Spleen (tissue), 11 donors: ENCODE measurements around the gene MARCHF10. TPM values are rescaled to one million over a fixed set of nuclear protein-coding genes. Genes with fewer than 3 reads are reported as not detected.

Experiments used
- DNase-seq: peaks from one replicate; pipeline ENCODE4 v3.0.0-alpha.2; 2020
- H3K27ac ChIP-seq, 8 donors: fragments of 200-600 bp; sonication (generic) in 7 of 8; 1 replicate in 4 of 8; 2 replicates in 4 of 8; pipeline versions ENCODE4 v1.5.0 to v1.8.0; 2016 to 2021; ENCODE audit warnings: inconsistent platforms in 4 of 8, mild to moderate bottlenecking in 4 of 8, moderate library complexity in 1 of 8
- H3K27me3 ChIP-seq, 7 donors: fragments of 200-600 bp; sonication (generic) in 6 of 7; replicated peaks in 1 of 7; 1 replicate in 4 of 7; 2 replicates in 3 of 7; pipeline versions ENCODE4 v1.5.0 to v1.8.0; 2016 to 2021; ENCODE audit warnings: inconsistent platforms in 3 of 7, mild to moderate bottlenecking in 1 of 7
- H3K36me3 ChIP-seq, 6 donors: fragments of 200-600 bp; sonication (generic) in 5 of 6; 1 replicate in 4 of 6; 2 replicates in 2 of 6; pipeline versions ENCODE4 v1.5.0 to v1.8.0; 2016 to 2021; ENCODE audit warnings: inconsistent platforms in 2 of 6
- H3K4me1 ChIP-seq, 6 donors: fragments of 200-600 bp; sonication (generic) in 5 of 6; 1 replicate in 3 of 6; 2 replicates in 3 of 6; pipeline versions ENCODE4 v1.5.0 to v1.8.0; 2016 to 2021; ENCODE audit warnings: inconsistent platforms in 3 of 6
- H3K4me3 ChIP-seq, 8 donors: fragments of 200-600 bp; sonication (generic) in 7 of 8; 1 replicate in 4 of 8; 2 replicates in 4 of 8; pipeline versions ENCODE4 v1.5.0 to v1.8.0; 2016 to 2021; ENCODE audit warnings: inconsistent platforms in 4 of 8, mild to moderate bottlenecking in 4 of 8, moderate library complexity in 2 of 8
- H3K9me3 ChIP-seq, 8 donors: fragments of 200-600 bp; sonication (generic) in 7 of 8; 1 replicate in 4 of 8; 2 replicates in 4 of 8; pipeline versions ENCODE4 v1.5.0 to v1.8.0; 2016 to 2021; ENCODE audit warnings: inconsistent platforms in 4 of 8
- POLR2A ChIP-seq, 3 donors: fragments of 450-650 bp; IDR thresholded peaks; one replicate each; pipeline ENCODE4 v1.5.1; 2017; ENCODE audit warnings: antibody characterized with exemption in 3 of 3, mild to moderate bottlenecking in 1 of 3
- POLR2AphosphoS5 ChIP-seq, 3 donors: sonication (generic); formaldehyde crosslinking; IDR thresholded peaks; one replicate each; pipeline ENCODE4 v1.5.1; 2017; ENCODE audit warnings: antibody characterized with exemption in 3 of 3
- WGBS, 5 donors: extraction: QIAGEN DNeasy Blood & Tissue Kit in 3 of 5; methylation state at CpG; one replicate each; pipeline versions ENCODE4 v1.1.5 to v1.1.7; 2013 to 2018; 5-methylcytosine and 5-hydroxymethylcytosine counted together
- intact Hi-C: fragments of 100-400 bp; cut with DNase I; formaldehyde crosslinking; loops from one replicate; pipeline ENCODE4 v1.15.0; 2023; ENCODE audit warnings: low total_unique reads
- polyA plus RNA-seq, 3 donors: library from polyadenylated mRNA; stranded (reverse); fragments of 200-250 nt; gene quantifications; one replicate each; pipeline ENCODE4 v1.2.1, GENCODE V29; 2013
- total RNA-seq, 7 donors: library from RNA; depleted of rRNA in 3 of 7; stranded (reverse); fragments of >200 nt in 3 of 7; fragmentation: NEBNext Ultra II Directional in 4 of 7; extraction: Animal tissue kit (Norgen Biotek cat#: 25700) in 4 of 7; gene quantifications; one replicate each; pipeline versions ENCODE4 v1.1.0 to v1.2.1, GENCODE V29; 2016 to 2021
- TF ChIP-seq, protein P1 (sequence below), 11 experiments: fragments of 200-600 bp in 7 of 11; fragments of 450-650 bp in 4 of 11; sonication (generic) in 4 of 11; IDR thresholded peaks in 8 of 11; conservative IDR thresholded peaks in 3 of 11; 1 replicate in 7 of 11; 2 replicates in 4 of 11; pipeline versions ENCODE4 v1.4.0 to v1.8.0; 2016 to 2021; ENCODE audit warnings: antibody characterized with exemption in 11 of 11, inconsistent platforms in 4 of 11, mild to moderate bottlenecking in 1 of 11
- donor health status: healthy with polysubstance abuse.
- donor health status: DM: no; HTN: no; CAD: no; lungs with moderate emphysema.
- donor health status: DM: no; HTN: no; CAD: no.
- donor health status: Bipolar disorder and iron deficiency.
- donor health status: healthy.
- donor health status: DM: no; HTN: no; CAD: no.
- donor health status: DM: yes; HTN: yes; CAD: no.

Gene MARCHF10
- total and polyA plus RNA-seq, 10 donors: 0.15 to 0.32 (median 0.26) TPM; not detected in 7

DNA sequence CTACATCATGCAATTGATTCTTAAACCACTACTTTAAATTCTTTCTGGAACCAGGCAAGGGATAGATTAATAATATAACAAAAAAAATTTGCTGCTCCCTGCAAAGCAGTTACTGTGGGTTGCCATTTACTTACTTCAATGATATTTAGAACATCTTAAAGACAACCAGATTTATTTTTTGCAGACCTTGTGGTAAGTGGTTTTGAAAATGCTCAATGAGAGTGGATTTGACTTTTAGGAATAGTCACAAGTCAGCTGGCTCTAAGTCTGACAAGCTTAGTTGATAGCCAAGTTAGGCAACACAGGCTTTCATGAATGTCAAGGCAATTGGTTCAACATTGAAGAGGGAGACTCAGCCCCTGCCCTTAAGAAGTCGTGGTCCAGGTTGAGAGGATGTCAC lies 11.8 kb downstream of the MARCHF10 start:
- H3K36me3 ChIP-seq: no peaks in the 10 kb centered on the region
- 50 to 100% (median 82%) methylated on average over 1 of the region's 1 CpG for WGBS, 5 donors
- no peak for DNase-seq
- peaks cover 0 to 11% (median 4%) of the 10 kb centered on the region in 6 donors for H3K4me1 ChIP-seq
- H3K27me3 ChIP-seq: peaks cover 0 to 7% (median 0%) of the 10 kb centered on the region in 7 donors
- no peak overlapping the region for H3K27ac ChIP-seq
- H3K9me3 ChIP-seq: no peaks in the 10 kb centered on the region
- H3K4me3 ChIP-seq: no peak overlapping the region
- TF ChIP-seq POLR2A (IDR thresholded peaks at IDR 0.05) (no peak), POLR2AphosphoS5 (IDR thresholded peaks at IDR 0.05) (no peak)
- TF ChIP-seq, protein P1, sequence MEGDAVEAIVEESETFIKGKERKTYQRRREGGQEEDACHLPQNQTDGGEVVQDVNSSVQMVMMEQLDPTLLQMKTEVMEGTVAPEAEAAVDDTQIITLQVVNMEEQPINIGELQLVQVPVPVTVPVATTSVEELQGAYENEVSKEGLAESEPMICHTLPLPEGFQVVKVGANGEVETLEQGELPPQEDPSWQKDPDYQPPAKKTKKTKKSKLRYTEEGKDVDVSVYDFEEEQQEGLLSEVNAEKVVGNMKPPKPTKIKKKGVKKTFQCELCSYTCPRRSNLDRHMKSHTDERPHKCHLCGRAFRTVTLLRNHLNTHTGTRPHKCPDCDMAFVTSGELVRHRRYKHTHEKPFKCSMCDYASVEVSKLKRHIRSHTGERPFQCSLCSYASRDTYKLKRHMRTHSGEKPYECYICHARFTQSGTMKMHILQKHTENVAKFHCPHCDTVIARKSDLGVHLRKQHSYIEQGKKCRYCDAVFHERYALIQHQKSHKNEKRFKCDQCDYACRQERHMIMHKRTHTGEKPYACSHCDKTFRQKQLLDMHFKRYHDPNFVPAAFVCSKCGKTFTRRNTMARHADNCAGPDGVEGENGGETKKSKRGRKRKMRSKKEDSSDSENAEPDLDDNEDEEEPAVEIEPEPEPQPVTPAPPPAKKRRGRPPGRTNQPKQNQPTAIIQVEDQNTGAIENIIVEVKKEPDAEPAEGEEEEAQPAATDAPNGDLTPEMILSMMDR (IDR thresholded peaks at IDR 0.05 in 8 of 11, conservative IDR thresholded peaks at IDR 0.05 in 3 of 11): no peak
- intact Hi-C loops: no loop called here

DNA sequence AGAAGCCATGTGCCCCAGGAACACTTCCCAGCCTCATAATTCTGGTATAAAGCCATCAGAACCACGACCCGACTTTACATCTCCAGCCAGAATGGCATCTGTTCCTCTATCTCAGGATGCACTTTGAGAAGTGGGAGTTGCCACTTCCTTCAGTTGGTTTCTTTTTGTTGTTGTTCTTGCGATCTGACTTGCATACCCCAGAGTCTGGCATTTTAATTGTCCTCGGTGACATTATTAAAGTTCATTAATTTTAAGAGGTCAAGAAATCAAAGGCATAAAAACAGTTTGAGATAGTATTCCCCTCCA lies 13.5 kb downstream of the MARCHF10 start:
- no peak for TF ChIP-seq POLR2AphosphoS5 (IDR thresholded peaks at IDR 0.05)
- TF ChIP-seq POLR2A (IDR thresholded peaks at IDR 0.05): no peak
- TF ChIP-seq, protein P1 (IDR thresholded peaks at IDR 0.05 in 8 of 11, conservative IDR thresholded peaks at IDR 0.05 in 3 of 11): no peak
- WGBS, 5 donors: 4 to 16% (median 5%) methylated on average over 4 of the region's 4 CpGs
- Histone ChIP-seq H3K9me3 (no peaks in the 10 kb centered on the region), H3K4me3 (no peak overlapping the region), H3K27ac (no peak overlapping the region), H3K27me3 (peaks cover 0 to 17% (median 0%) of the 10 kb centered on the region in 7 donors), H3K4me1 (peaks cover 0 to 11% (median 4%) of the 10 kb centered on the region in 6 donors), H3K36me3 (no peaks in the 10 kb centered on the region)
- DNase-seq: no peak
- intact Hi-C loops: no loop called here

DNA sequence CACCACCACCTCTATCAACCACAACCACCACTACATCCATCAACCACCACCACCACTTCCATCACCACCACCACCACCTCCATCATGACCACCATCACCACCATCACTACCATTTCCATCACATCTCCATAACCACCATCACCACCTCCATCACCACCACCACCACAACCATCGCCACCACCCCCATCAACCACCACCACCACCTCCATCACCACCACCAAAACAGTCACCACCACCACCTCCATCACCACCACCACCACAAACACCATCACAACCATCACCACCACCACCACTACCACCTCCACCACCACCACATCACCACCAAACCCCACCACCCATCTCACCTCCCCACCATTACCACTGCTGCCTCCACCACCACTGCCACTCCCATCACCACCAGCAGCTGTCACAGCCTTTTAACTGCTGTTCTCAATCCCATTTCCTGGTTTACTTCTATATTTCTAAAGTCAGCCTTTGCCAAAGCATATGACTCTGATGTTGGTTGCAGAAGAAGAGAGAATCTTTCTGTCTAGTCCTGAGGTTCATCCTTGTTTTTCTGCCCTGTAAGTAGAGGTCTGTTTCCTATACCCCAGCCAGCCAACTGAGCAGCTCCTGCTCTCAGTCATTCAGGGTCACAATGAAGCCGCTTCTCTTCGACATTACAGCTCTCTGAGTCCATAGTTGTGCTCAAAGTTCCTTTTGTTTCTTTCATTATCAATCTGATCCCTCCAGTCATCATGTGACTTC lies 14.0 kb downstream of the MARCHF10 start:
- no peaks in the 10 kb centered on the region for H3K36me3 ChIP-seq
- H3K4me1 ChIP-seq: peaks cover 0 to 11% (median 4%) of the 10 kb centered on the region in 6 donors
- H3K4me3 ChIP-seq: no peak overlapping the region
- 44 to 73% (median 52%) methylated on average over 3 of the region's 3 CpGs for WGBS, 5 donors
- H3K27ac ChIP-seq: no peak overlapping the region
- H3K27me3 ChIP-seq: peaks cover 0 to 17% (median 0%) of the 10 kb centered on the region in 7 donors
- TF ChIP-seq POLR2A (IDR thresholded peaks at IDR 0.05): no peak
- TF ChIP-seq, protein P1 (IDR thresholded peaks at IDR 0.05 in 8 of 11, conservative IDR thresholded peaks at IDR 0.05 in 3 of 11): no peak
- no peak for DNase-seq
- no peaks in the 10 kb centered on the region for H3K9me3 ChIP-seq
- intact Hi-C loops: no loop called here

DNA sequence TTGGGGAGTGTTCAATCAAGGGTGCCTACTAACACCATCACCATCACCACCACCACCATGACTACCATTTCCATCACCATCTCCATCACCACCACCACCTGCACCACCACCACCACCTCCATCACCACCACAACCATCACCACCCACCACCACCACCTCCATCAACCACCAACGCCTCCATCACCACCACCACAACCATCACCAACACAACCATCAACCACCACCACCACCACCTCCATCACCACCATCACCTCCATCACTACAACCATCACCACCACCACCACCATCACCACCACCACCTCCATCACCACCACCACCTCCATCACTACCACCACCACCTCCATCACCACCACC lies 15.7 kb downstream of the MARCHF10 start:
- Histone ChIP-seq H3K36me3 (no peaks in the 10 kb centered on the region), H3K9me3 (no peaks in the 10 kb centered on the region), H3K4me3 (no peak overlapping the region), H3K4me1 (peaks cover 0 to 11% (median 4%) of the 10 kb centered on the region in 6 donors), H3K27me3 (peaks cover 0 to 17% (median 0%) of the 10 kb centered on the region in 7 donors), H3K27ac (no peak overlapping the region)
- TF ChIP-seq, protein P1 (IDR thresholded peaks at IDR 0.05 in 8 of 11, conservative IDR thresholded peaks at IDR 0.05 in 3 of 11): no peak
- TF ChIP-seq POLR2A (IDR thresholded peaks at IDR 0.05) (no peak), POLR2AphosphoS5 (IDR thresholded peaks at IDR 0.05) (no peak)
- WGBS, 5 donors: 78 to 97% (median 92%) methylated on average over 1 of the region's 1 CpG
- intact Hi-C loops: no loop called here
- DNase-seq: no peak
